IPS-20b (cell line): ENCODE data around the gene LPP.

Experiments
- H3K27ac ChIP-seq: one replicate; pipeline ENCODE4 v1.5.1; 2013; ENCODE audit warnings: low read length
- H3K27me3 ChIP-seq: 2 replicates; pipeline ENCODE4 v1.6.1; 2013; ENCODE audit warnings: mild to moderate bottlenecking, low read length, inconsistent platforms; ENCODE audit not compliant: insufficient read depth
- H3K36me3 ChIP-seq: 2 replicates; pipeline ENCODE4 v1.6.1; 2013; ENCODE audit warnings: low read depth, mild to moderate bottlenecking, inconsistent platforms, low read length, moderate library complexity; ENCODE audit not compliant: insufficient read depth
- H3K4me1 ChIP-seq: 2 replicates; pipeline ENCODE4 v1.6.1; 2013; ENCODE audit warnings: mild to moderate bottlenecking, control low read depth, inconsistent platforms, low read length, moderate library complexity; ENCODE audit not compliant: insufficient read depth
- H3K4me3 ChIP-seq: 2 replicates; pipeline ENCODE4 v1.5.1; 2013; ENCODE audit warnings: mild to moderate bottlenecking, low read length, inconsistent platforms
- H3K9ac ChIP-seq: 2 replicates; pipeline ENCODE4 v1.6.1; 2013; ENCODE audit warnings: low read depth, mild to moderate bottlenecking, inconsistent platforms, low read length, moderate library complexity
- H3K9me3 ChIP-seq: 2 replicates; pipeline ENCODE4 v1.6.1; 2013; ENCODE audit warnings: mild to moderate bottlenecking, low read depth, low read length, inconsistent platforms; ENCODE audit not compliant: insufficient read depth

Gene LPP

GRCh38 chr3:188574885-188575284 is 420.9 kb downstream of the LPP start:
- Histone ChIP-seq H3K4me3 (no peak overlapping the region), H3K4me1 (no peaks in the 10 kb centered on the region), H3K27ac (no peak overlapping the region), H3K9ac (no peak overlapping the region), H3K36me3 (no peaks in the 10 kb centered on the region), H3K9me3 (no peaks in the 10 kb centered on the region), H3K27me3 (no peaks in the 10 kb centered on the region)

DNA sequence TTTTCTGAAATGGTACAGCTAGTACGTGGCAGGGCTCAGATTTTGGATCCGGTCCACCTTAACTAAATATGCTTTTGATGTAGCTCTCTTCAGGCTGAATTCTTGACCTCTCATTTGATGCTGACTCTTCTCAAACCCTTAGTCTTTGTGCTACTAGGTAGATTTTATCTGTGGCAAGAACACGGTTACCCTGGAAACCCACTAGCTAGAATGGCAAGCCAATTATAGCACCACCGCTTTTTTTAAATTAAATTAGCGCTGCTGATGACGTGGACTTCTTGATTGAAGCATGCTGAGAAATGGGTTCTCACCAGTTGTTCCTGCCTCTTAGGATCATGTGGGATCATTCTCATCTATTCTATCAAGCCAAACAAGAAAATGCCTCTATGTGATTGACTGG is 421.5 kb downstream of the LPP start:
- Histone ChIP-seq H3K27ac (no peak overlapping the region), H3K4me1 (no peaks in the 10 kb centered on the region), H3K9me3 (no peaks in the 10 kb centered on the region), H3K4me3 (no peak overlapping the region), H3K9ac (no peak overlapping the region), H3K27me3 (no peaks in the 10 kb centered on the region), H3K36me3 (no peaks in the 10 kb centered on the region)

- H3K27ac ChIP-seq: no peak overlapping the region
- no peaks in the 10 kb centered on the region for H3K4me1 ChIP-seq
- no peaks in the 10 kb centered on the region for H3K9me3 ChIP-seq
- H3K27me3 ChIP-seq: no peaks in the 10 kb centered on the region
- no peak overlapping the region for H3K4me3 ChIP-seq
- no peak overlapping the region for H3K9ac ChIP-seq
- no peaks in the 10 kb centered on the region for H3K36me3 ChIP-seq
Measured at GRCh38 chr3:188577539-188577938, 423.6 kb downstream of the LPP start.

- Histone ChIP-seq H3K9ac (no peak overlapping the region), H3K27ac (no peak overlapping the region), H3K36me3 (no peaks in the 10 kb centered on the region), H3K27me3 (no peaks in the 10 kb centered on the region), H3K4me3 (no peak overlapping the region), H3K4me1 (peaks cover under 1% of the 10 kb centered on the region), H3K9me3 (no peaks in the 10 kb centered on the region)
Measured at GRCh38 chr3:188578576-188579363, 424.8 kb downstream of the LPP start.

- H3K9ac ChIP-seq: no peak overlapping the region
- no peak overlapping the region for H3K27ac ChIP-seq
- H3K27me3 ChIP-seq: no peaks in the 10 kb centered on the region
- peaks cover 9% of the 10 kb centered on the region for H3K4me1 ChIP-seq
- H3K36me3 ChIP-seq: no peaks in the 10 kb centered on the region
- H3K4me3 ChIP-seq: no peak overlapping the region
- H3K9me3 ChIP-seq: no peaks in the 10 kb centered on the region
Measured at GRCh38 chr3:188580223-188580622, 426.3 kb downstream of the LPP start.

DNA sequence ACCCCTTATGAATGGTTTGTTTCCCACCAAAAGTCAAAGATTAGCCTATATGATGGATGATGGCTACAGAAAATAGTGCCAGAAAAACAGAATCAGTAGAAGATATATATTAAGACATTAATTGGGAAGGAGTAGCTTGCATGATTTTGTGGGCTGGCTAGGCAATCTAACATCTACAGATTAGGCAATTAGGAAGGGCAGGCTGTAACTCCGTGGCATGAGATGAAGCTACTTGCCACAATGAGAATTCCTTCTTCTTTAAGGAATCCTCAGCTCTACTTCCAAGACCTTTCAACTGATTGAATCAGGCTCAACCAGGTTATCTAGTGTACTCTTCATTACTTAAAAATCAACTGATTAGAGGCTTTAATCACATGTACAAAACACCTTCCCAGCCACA is 426.7 kb downstream of the LPP start:
- Histone ChIP-seq H3K9me3 (no peaks in the 10 kb centered on the region), H3K27ac (no peak overlapping the region), H3K9ac (no peak overlapping the region), H3K36me3 (no peaks in the 10 kb centered on the region), H3K27me3 (no peaks in the 10 kb centered on the region), H3K4me3 (no peak overlapping the region), H3K4me1 (peaks cover 9% of the 10 kb centered on the region)

DNA sequence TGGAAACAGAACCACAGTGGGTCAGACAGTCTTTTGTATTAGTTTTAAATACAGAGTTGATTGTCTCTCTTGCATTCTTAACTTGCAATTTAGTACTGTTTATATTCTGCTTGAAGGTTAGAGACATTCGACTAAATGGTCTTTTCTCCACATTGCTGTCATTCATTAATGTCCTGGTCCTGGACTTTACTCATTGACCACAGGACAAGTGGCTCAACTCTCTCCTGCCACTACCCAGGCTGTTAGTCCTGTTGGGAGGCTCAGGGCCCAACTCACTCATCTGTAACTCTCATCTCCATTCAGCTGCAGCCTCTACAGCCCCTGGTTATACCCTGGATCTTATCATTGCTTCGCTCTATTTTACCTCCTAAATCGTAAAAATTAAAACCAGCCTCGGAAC is 427.4 kb downstream of the LPP start:
- Histone ChIP-seq H3K27me3 (no peaks in the 10 kb centered on the region), H3K9me3 (no peaks in the 10 kb centered on the region), H3K9ac (no peak overlapping the region), H3K27ac (no peak overlapping the region), H3K4me1 (peaks cover 9% of the 10 kb centered on the region), H3K36me3 (no peaks in the 10 kb centered on the region), H3K4me3 (no peak overlapping the region)

GRCh38 chr3:188581792-188582191 is 427.8 kb downstream of the LPP start:
- H3K4me3 ChIP-seq: no peak overlapping the region
- no peaks in the 10 kb centered on the region for H3K9me3 ChIP-seq
- no peak overlapping the region for H3K9ac ChIP-seq
- H3K27ac ChIP-seq: no peak overlapping the region
- peaks cover 9% of the 10 kb centered on the region for H3K4me1 ChIP-seq
- no peaks in the 10 kb centered on the region for H3K36me3 ChIP-seq
- no peaks in the 10 kb centered on the region for H3K27me3 ChIP-seq

- Histone ChIP-seq H3K36me3 (no peaks in the 10 kb centered on the region), H3K27ac (no peak overlapping the region), H3K4me3 (no peak overlapping the region), H3K9ac (no peak overlapping the region), H3K4me1 (peaks cover 9% of the 10 kb centered on the region), H3K9me3 (no peaks in the 10 kb centered on the region), H3K27me3 (no peaks in the 10 kb centered on the region)
Measured at GRCh38 chr3:188583341-188584161, 429.6 kb downstream of the LPP start.

DNA sequence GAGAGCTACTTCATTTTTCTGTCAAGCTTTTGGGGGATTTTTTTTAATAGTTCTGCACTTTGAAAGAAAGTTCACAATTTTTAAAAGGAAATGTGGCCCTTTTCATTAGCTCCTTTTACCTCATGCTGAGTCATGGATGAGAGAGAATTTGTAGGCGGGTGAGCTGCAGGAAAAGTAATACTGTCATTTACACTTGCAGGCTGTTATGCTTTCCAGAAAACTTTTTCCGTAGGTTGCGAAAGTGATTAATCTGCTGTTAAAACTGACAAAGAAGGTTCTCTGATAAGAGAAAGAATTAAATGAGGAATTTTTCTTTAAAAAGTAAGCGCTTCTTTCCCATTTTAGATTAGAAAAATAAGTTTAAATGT is 430.2 kb downstream of the LPP start:
- Histone ChIP-seq H3K27ac (no peak overlapping the region), H3K27me3 (no peaks in the 10 kb centered on the region), H3K9ac (no peak overlapping the region), H3K4me1 (peaks cover 9% of the 10 kb centered on the region), H3K9me3 (no peaks in the 10 kb centered on the region), H3K4me3 (no peak overlapping the region), H3K36me3 (no peaks in the 10 kb centered on the region)

DNA sequence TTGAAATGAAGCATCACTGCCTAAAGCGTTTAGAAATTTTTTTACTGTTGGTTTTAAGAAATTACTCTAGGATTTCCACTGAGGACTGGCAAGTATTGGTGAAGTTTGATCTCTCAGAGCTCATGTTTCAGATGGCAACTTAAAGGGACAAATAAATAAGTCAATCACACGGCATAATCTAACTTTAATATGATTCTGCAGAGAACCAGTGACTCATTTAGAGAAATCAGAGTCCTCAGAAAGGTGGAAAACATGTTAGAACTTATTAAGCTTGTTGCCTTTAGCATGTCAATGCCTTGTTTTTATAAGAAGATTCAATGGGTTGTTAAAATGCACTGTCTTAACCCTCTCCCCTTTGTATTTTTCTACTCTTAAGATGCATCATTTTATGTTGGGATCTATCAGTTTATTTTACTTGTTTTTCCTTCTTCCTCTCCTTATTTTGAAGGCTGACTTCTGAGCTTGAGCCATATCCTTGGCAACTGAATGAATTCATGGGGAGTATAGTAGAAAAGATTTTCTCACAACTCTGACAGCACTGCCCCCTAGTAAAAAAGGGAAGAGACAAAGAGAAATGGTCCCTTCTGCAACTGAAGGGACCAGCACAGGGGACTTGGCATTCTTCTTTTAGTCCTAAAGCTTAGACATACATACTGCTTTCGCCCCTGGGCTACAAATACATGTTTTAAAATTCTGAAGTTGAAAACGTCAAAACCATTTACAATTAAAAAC is 431.2 kb downstream of the LPP start:
- H3K9ac ChIP-seq: no peak overlapping the region
- H3K36me3 ChIP-seq: no peaks in the 10 kb centered on the region
- H3K4me1 ChIP-seq: peaks cover 9% of the 10 kb centered on the region
- no peak overlapping the region for H3K4me3 ChIP-seq
- no peak overlapping the region for H3K27ac ChIP-seq
- H3K27me3 ChIP-seq: no peaks in the 10 kb centered on the region
- no peaks in the 10 kb centered on the region for H3K9me3 ChIP-seq
